HEK293T (cell line): Measurements from ENCODE around the gene MRPL41.

Experiments used
- ARNT ChIP-seq: fragments of 450-650 bp; IDR thresholded peaks from 2 replicates; pipeline ENCODE4 v1.6.1; 2017; ENCODE audit warnings: mild to moderate bottlenecking
- BHLHE40 ChIP-seq: fragments of 450-650 bp; IDR thresholded peaks from 2 replicates; pipeline ENCODE4 v1.6.1; 2016; ENCODE audit warnings: mild to moderate bottlenecking, moderate library complexity, borderline replicate concordance
- ELF4 ChIP-seq: fragments of 450-650 bp; IDR thresholded peaks from 2 replicates; pipeline ENCODE4 v1.6.1; 2017; ENCODE audit warnings: antibody characterized with exemption
- FOXA1 ChIP-seq: fragments of 450-650 bp; IDR thresholded peaks from 2 replicates; pipeline ENCODE4 v1.6.1; 2016; ENCODE audit warnings: mild to moderate bottlenecking
- FOXM1 ChIP-seq: fragments of 450-650 bp; IDR thresholded peaks from 2 replicates; pipeline ENCODE4 v1.6.1; 2017; ENCODE audit warnings: mild to moderate bottlenecking, borderline replicate concordance
- L3MBTL2 ChIP-seq: fragments of 450-650 bp; conservative IDR thresholded peaks from 2 replicates; pipeline ENCODE4 v1.6.1; 2016; ENCODE audit warnings: mild to moderate bottlenecking
- LEF1 ChIP-seq: fragments of 450-650 bp; IDR thresholded peaks from 2 replicates; pipeline ENCODE4 v1.6.1; 2017; ENCODE audit warnings: mild to moderate bottlenecking, borderline replicate concordance
- NFRKB ChIP-seq: fragments of 450-650 bp; IDR thresholded peaks from 2 replicates; pipeline ENCODE4 v1.6.1; 2016; ENCODE audit warnings: mild to moderate bottlenecking, moderate library complexity
- PKNOX1 ChIP-seq: fragments of 450-650 bp; IDR thresholded peaks from 2 replicates; pipeline ENCODE4 v1.6.1; 2016
- SP1 ChIP-seq: fragments of 450-650 bp; IDR thresholded peaks from 2 replicates; pipeline ENCODE4 v1.6.1; 2017
- SUZ12 ChIP-seq: fragments of 450-650 bp; IDR thresholded peaks from 2 replicates; pipeline ENCODE4 v1.6.1; 2016; ENCODE audit warnings: mild to moderate bottlenecking
- TARDBP ChIP-seq: fragments of 450-650 bp; IDR thresholded peaks from 2 replicates; pipeline ENCODE4 v1.6.1; 2016

GRCh38 chr9:137522746-137523455 is 28.8 kb upstream of the MRPL41 start:
- TF ChIP-seq ELF4: no peak
- no peak for TF ChIP-seq BHLHE40
- TF ChIP-seq LEF1: no peak
- TF ChIP-seq TARDBP: no peak
- no peak for TF ChIP-seq FOXM1
- TF ChIP-seq PKNOX1: no peak
- TF ChIP-seq ARNT: no peak
- no peak for TF ChIP-seq SP1
- TF ChIP-seq SUZ12: no peak
- TF ChIP-seq FOXA1: no peak
- TF ChIP-seq L3MBTL2: no peak
- no peak for TF ChIP-seq NFRKB
